ENCODE measurements around the gene FNDC10.

FNDC10 gene

GRCh38 chr1:1615256-1616044 is 15.5 kb upstream of the FNDC10 start, which contains the start of gene MIB2:
Gene MIB2 (plus strand): TSS chr1:1615500. CDS start chr1:1623453, 7,953 bp downstream.
- DNase-seq = peak; percentile 97

GRCh38 chr1:1614954-1615255 is 15.0 kb upstream of the FNDC10 start:
- DNase-seq = no peak

GRCh38 chr1:1614204-1614953 is 14.4 kb upstream of the FNDC10 start:
- peak; percentile 50 for DNase-seq

- DNase-seq = no peak
Observed at GRCh38 chr1:1613509-1614082, 13.7 kb upstream of the FNDC10 start.

GRCh38 chr1:1612104-1612400 is 12.1 kb upstream of the FNDC10 start:
- no peak for DNase-seq

GRCh38 chr1:1610796-1611195 is 10.9 kb upstream of the FNDC10 start:
- no peak for DNase-seq

GRCh38 chr1:1609822-1610485 is 10.0 kb upstream of the FNDC10 start:
- DNase-seq = no peak

GRCh38 chr1:1606232-1606631 is 6.3 kb upstream of the FNDC10 start:
- DNase-seq = no peak

GRCh38 chr1:1605724-1606123 is 5.8 kb upstream of the FNDC10 start:
- no peak for DNase-seq

GRCh38 chr1:1605034-1605591 is 5.2 kb upstream of the FNDC10 start:
- no peak for DNase-seq

GRCh38 chr1:1604374-1605033 is 4.6 kb upstream of the FNDC10 start:
- no peak for DNase-seq

GRCh38 chr1:1603671-1604373 is 3.9 kb upstream of the FNDC10 start:
- no peak for DNase-seq

GRCh38 chr1:1602968-1603506 is 3.1 kb upstream of the FNDC10 start:
- DNase-seq = no peak

GRCh38 chr1:1602304-1602967 is 2.5 kb upstream of the FNDC10 start:
- no peak for DNase-seq

- DNase-seq = no peak
Observed at GRCh38 chr1:1601564-1602303, 1.8 kb upstream of the FNDC10 start.

GRCh38 chr1:1600861-1601563 is 1.1 kb upstream of the FNDC10 start:
- no peak for DNase-seq

GRCh38 chr1:1599030-1599934 is 653 bp downstream of the FNDC10 start:
- DNase-seq = peak; percentile 67

GRCh38 chr1:1598720-1599029 is 1.3 kb downstream of the FNDC10 start:
- no peak for DNase-seq

Data from NCI-H69 (cell line).